NT2/D1 (cell line): ENCODE measurements around the gene LYPD8.

Source experiments
- DNase-seq: peaks from one replicate; pipeline ENCODE4 v3.0.0-alpha.2; 2011; ENCODE audit warnings: low read depth, low spot score
- H3K27me3 ChIP-seq: 2 replicates; pipeline ENCODE4 v1.6.0; 2011; ENCODE audit warnings: mild to moderate bottlenecking; ENCODE audit not compliant: insufficient read length, insufficient read depth
- H3K36me3 ChIP-seq: 2 replicates; pipeline ENCODE4 v1.6.1; 2011; ENCODE audit warnings: mild to moderate bottlenecking, low read length, mixed read lengths; ENCODE audit not compliant: insufficient read depth, insufficient read length
- H3K4me1 ChIP-seq: 2 replicates; pipeline ENCODE4 v1.5.1; 2011; ENCODE audit not compliant: insufficient read depth, insufficient read length
- H3K4me3 ChIP-seq: 2 replicates; pipeline ENCODE4 v1.5.1; 2011; ENCODE audit warnings: low read depth; ENCODE audit not compliant: insufficient read length
- H3K9ac ChIP-seq: 2 replicates; pipeline ENCODE4 v1.6.0; 2011; ENCODE audit warnings: low read depth; ENCODE audit not compliant: insufficient read length
- H3K9me3 ChIP-seq: 2 replicates; pipeline ENCODE4 v1.5.1; 2011; ENCODE audit warnings: mild to moderate bottlenecking, low read length; ENCODE audit not compliant: insufficient read depth
- SUZ12 ChIP-seq: IDR thresholded peaks from 2 replicates; pipeline ENCODE4 v1.6.1; 2011; ENCODE audit not compliant: insufficient read length, insufficient read depth; ENCODE audit errors: extremely low read depth
- YY1 ChIP-seq: IDR thresholded peaks from 2 replicates; pipeline ENCODE4 v1.6.1; 2011; ENCODE audit not compliant: insufficient read length, insufficient read depth
- ZNF274 ChIP-seq: IDR thresholded peaks from 2 replicates; pipeline ENCODE4 v1.6.1; 2011; ENCODE audit warnings: mild to moderate bottlenecking, low read depth, low read length

LYPD8 gene

GRCh38 chr1:248782416-248783141 is 27.0 kb upstream of the LYPD8 start:
- Histone ChIP-seq H3K36me3 (no peaks in the 10 kb centered on the region), H3K4me1 (no peaks in the 10 kb centered on the region), H3K9ac (no peak overlapping the region), H3K9me3 (no peaks in the 10 kb centered on the region), H3K4me3 (no peak overlapping the region), H3K27me3 (no peaks in the 10 kb centered on the region)
- TF ChIP-seq ZNF274 (no peak), SUZ12 (no peak), YY1 (no peak)
- no peak for DNase-seq

GRCh38 chr1:248779350-248779749 is 23.8 kb upstream of the LYPD8 start:
- Histone ChIP-seq H3K4me1 (no peaks in the 10 kb centered on the region), H3K36me3 (no peaks in the 10 kb centered on the region), H3K9ac (no peak overlapping the region), H3K9me3 (no peaks in the 10 kb centered on the region), H3K27me3 (no peaks in the 10 kb centered on the region), H3K4me3 (no peak overlapping the region)
- TF ChIP-seq SUZ12: no peak
- TF ChIP-seq YY1: no peak
- no peak for TF ChIP-seq ZNF274
- no peak for DNase-seq

- Histone ChIP-seq H3K27me3 (no peaks in the 10 kb centered on the region), H3K9ac (no peak overlapping the region), H3K36me3 (no peaks in the 10 kb centered on the region), H3K4me3 (no peak overlapping the region), H3K9me3 (no peaks in the 10 kb centered on the region), H3K4me1 (no peaks in the 10 kb centered on the region)
- DNase-seq: no peak
- TF ChIP-seq SUZ12: no peak
- no peak for TF ChIP-seq ZNF274
- TF ChIP-seq YY1: no peak
Observed at GRCh38 chr1:248778906-248779305, 23.3 kb upstream of the LYPD8 start.

GRCh38 chr1:248776991-248777390 is 21.4 kb upstream of the LYPD8 start:
- H3K4me3 ChIP-seq: no peak overlapping the region
- H3K9ac ChIP-seq: no peak overlapping the region
- H3K27me3 ChIP-seq: no peaks in the 10 kb centered on the region
- no peaks in the 10 kb centered on the region for H3K9me3 ChIP-seq
- no peaks in the 10 kb centered on the region for H3K4me1 ChIP-seq
- no peaks in the 10 kb centered on the region for H3K36me3 ChIP-seq
- no peak for DNase-seq
- TF ChIP-seq YY1: no peak
- no peak for TF ChIP-seq SUZ12
- no peak for TF ChIP-seq ZNF274

- TF ChIP-seq ZNF274 (no peak), SUZ12 (no peak), YY1 (no peak)
- no peak for DNase-seq
- Histone ChIP-seq H3K4me1 (no peaks in the 10 kb centered on the region), H3K9me3 (no peaks in the 10 kb centered on the region), H3K9ac (no peak overlapping the region), H3K4me3 (no peak overlapping the region), H3K27me3 (no peaks in the 10 kb centered on the region), H3K36me3 (no peaks in the 10 kb centered on the region)
Observed at GRCh38 chr1:248775441-248775840, 19.9 kb upstream of the LYPD8 start.

- Histone ChIP-seq H3K9me3 (no peaks in the 10 kb centered on the region), H3K9ac (no peak overlapping the region), H3K4me1 (no peaks in the 10 kb centered on the region), H3K27me3 (no peaks in the 10 kb centered on the region), H3K4me3 (no peak overlapping the region), H3K36me3 (no peaks in the 10 kb centered on the region)
- TF ChIP-seq YY1: no peak
- TF ChIP-seq ZNF274: no peak
- no peak for TF ChIP-seq SUZ12
- DNase-seq: no peak
Observed at GRCh38 chr1:248759644-248760043, 4.1 kb upstream of the LYPD8 start.

- TF ChIP-seq ZNF274: no peak
- no peak for TF ChIP-seq YY1
- TF ChIP-seq SUZ12: no peak
- Histone ChIP-seq H3K9ac (no peak overlapping the region), H3K9me3 (peaks cover 5% of the 10 kb centered on the region; the same call in 1 of the 2 replicates), H3K36me3 (no peaks in the 10 kb centered on the region), H3K27me3 (no peaks in the 10 kb centered on the region), H3K4me1 (no peaks in the 10 kb centered on the region), H3K4me3 (no peak overlapping the region)
- no peak for DNase-seq
Observed at GRCh38 chr1:248758352-248758751, 2.8 kb upstream of the LYPD8 start.
